Loucy (cell line): Measurements from ENCODE around the gene ARAP3.

Experiments used
- H2AFZ ChIP-seq: fragments of 200-600 bp; sonication (generic); 2 replicates; pipeline ENCODE4 v1.6.0; 2016; ENCODE audit warnings: antibody characterized with exemption, mild to moderate bottlenecking, low read length, moderate library complexity
- H3F3A ChIP-seq: fragments of 200-600 bp; 2 replicates; pipeline ENCODE4 v1.6.0; 2016; ENCODE audit warnings: antibody characterized with exemption, low read depth, mild to moderate bottlenecking
- H3K27me3 ChIP-seq: fragments of 200-600 bp; sonication (generic); 2 replicates; pipeline ENCODE4 v1.6.1; 2014; ENCODE audit warnings: low read length, mild to moderate bottlenecking; ENCODE audit not compliant: insufficient read depth, poor library complexity, severe bottlenecking
- H3K36me3 ChIP-seq: fragments of 200-600 bp; sonication (generic); 2 replicates; pipeline ENCODE4 v1.6.1; 2016; ENCODE audit warnings: low read length; ENCODE audit not compliant: insufficient read depth
- H3K4me1 ChIP-seq: fragments of 200-600 bp; sonication (generic); 2 replicates; pipeline ENCODE4 v1.5.1; 2014; ENCODE audit warnings: low read length, mild to moderate bottlenecking; ENCODE audit not compliant: insufficient read depth, poor library complexity, severe bottlenecking
- H3K4me2 ChIP-seq: fragments of 200-600 bp; sonication (generic); 2 replicates; pipeline ENCODE4 v1.6.0; 2014; ENCODE audit warnings: antibody characterized with exemption, low read length, low read depth, mild to moderate bottlenecking; ENCODE audit not compliant: poor library complexity, severe bottlenecking
- H3K4me3 ChIP-seq: fragments of 200-600 bp; sonication (generic); 2 replicates; pipeline ENCODE4 v1.5.1; 2014; ENCODE audit warnings: low read length, mild to moderate bottlenecking, mixed read lengths; ENCODE audit not compliant: poor library complexity, severe bottlenecking
- H3K79me2 ChIP-seq: fragments of 200-600 bp; sonication (generic); 2 replicates; pipeline ENCODE4 v1.6.1; 2014; ENCODE audit warnings: low read length; ENCODE audit not compliant: insufficient read depth
- H3K9ac ChIP-seq: fragments of 200-600 bp; sonication (generic); 2 replicates; pipeline ENCODE4 v1.6.0; 2014; ENCODE audit warnings: mild to moderate bottlenecking, low read depth, low read length, moderate library complexity; ENCODE audit not compliant: poor library complexity, severe bottlenecking
- H3K9me2 ChIP-seq: fragments of 200-600 bp; sonication (generic); replicated peaks from 2 replicates; pipeline ENCODE4 v1.6.1; 2016; ENCODE audit warnings: low read depth, low read length, mixed read lengths
- H3K9me3 ChIP-seq: fragments of 200-600 bp; sonication (generic); 2 replicates; pipeline ENCODE4 v1.6.1; 2014; ENCODE audit warnings: mild to moderate bottlenecking, antibody characterized with exemption, low read length, low read depth; ENCODE audit not compliant: insufficient read depth
- H4K20me1 ChIP-seq: fragments of 200-600 bp; sonication (generic); 2 replicates; pipeline ENCODE4 v1.6.0; 2014; ENCODE audit warnings: antibody characterized with exemption, low read length, mild to moderate bottlenecking; ENCODE audit not compliant: insufficient read depth, poor library complexity, severe bottlenecking
- EZH2phosphoT487 ChIP-seq: fragments of 200-600 bp; IDR thresholded peaks from 2 replicates; pipeline ENCODE4 v1.6.1; 2018; ENCODE audit warnings: antibody characterized with exemption, mild to moderate bottlenecking, moderate library complexity, borderline replicate concordance
- TF ChIP-seq, protein P1 (sequence below): fragments of 200-600 bp; sonication (generic); conservative IDR thresholded peaks from 2 replicates; pipeline ENCODE4 v1.5.1; 2014; ENCODE audit warnings: mild to moderate bottlenecking, antibody characterized with exemption, low read length

The ARAP3 gene

GRCh38 chr5:141668601-141669265 is 13.3 kb downstream of the ARAP3 start:
- Histone ChIP-seq H2AFZ (no peak overlapping the region), H3K9ac (no peak overlapping the region), H3K79me2 (no peaks in the 10 kb centered on the region), H4K20me1 (no peaks in the 10 kb centered on the region), H3K27me3 (no peaks in the 10 kb centered on the region), H3K4me1 (no peaks in the 10 kb centered on the region), H3K4me2 (no peak overlapping the region), H3K9me2 (no peaks in the 10 kb centered on the region), H3K36me3 (no peaks in the 10 kb centered on the region), H3K9me3 (no peaks in the 10 kb centered on the region), H3F3A (no peaks in the 10 kb centered on the region), H3K4me3 (no peak overlapping the region)
- no peak for TF ChIP-seq EZH2phosphoT487
- TF ChIP-seq, protein P1, sequence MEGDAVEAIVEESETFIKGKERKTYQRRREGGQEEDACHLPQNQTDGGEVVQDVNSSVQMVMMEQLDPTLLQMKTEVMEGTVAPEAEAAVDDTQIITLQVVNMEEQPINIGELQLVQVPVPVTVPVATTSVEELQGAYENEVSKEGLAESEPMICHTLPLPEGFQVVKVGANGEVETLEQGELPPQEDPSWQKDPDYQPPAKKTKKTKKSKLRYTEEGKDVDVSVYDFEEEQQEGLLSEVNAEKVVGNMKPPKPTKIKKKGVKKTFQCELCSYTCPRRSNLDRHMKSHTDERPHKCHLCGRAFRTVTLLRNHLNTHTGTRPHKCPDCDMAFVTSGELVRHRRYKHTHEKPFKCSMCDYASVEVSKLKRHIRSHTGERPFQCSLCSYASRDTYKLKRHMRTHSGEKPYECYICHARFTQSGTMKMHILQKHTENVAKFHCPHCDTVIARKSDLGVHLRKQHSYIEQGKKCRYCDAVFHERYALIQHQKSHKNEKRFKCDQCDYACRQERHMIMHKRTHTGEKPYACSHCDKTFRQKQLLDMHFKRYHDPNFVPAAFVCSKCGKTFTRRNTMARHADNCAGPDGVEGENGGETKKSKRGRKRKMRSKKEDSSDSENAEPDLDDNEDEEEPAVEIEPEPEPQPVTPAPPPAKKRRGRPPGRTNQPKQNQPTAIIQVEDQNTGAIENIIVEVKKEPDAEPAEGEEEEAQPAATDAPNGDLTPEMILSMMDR = no peak

GRCh38 chr5:141665995-141666940 is 15.8 kb downstream of the ARAP3 start:
- TF ChIP-seq EZH2phosphoT487 = no peak
- TF ChIP-seq, protein P1 = no peak
- Histone ChIP-seq H3K4me1 (no peaks in the 10 kb centered on the region), H3K27me3 (no peaks in the 10 kb centered on the region), H3K79me2 (no peaks in the 10 kb centered on the region), H3K9me2 (no peaks in the 10 kb centered on the region), H3K4me3 (no peak overlapping the region), H3K36me3 (no peaks in the 10 kb centered on the region), H3K9me3 (no peaks in the 10 kb centered on the region), H3F3A (no peaks in the 10 kb centered on the region), H2AFZ (no peak overlapping the region), H3K9ac (no peak overlapping the region), H4K20me1 (no peaks in the 10 kb centered on the region), H3K4me2 (no peak overlapping the region)

GRCh38 chr5:141664733-141665461 is 17.1 kb downstream of the ARAP3 start:
- Histone ChIP-seq H3K9me2 (no peaks in the 10 kb centered on the region), H3F3A (no peaks in the 10 kb centered on the region), H3K36me3 (no peaks in the 10 kb centered on the region), H3K9ac (no peak overlapping the region), H3K4me3 (no peak overlapping the region), H3K9me3 (no peaks in the 10 kb centered on the region), H2AFZ (peak overlapping the region; percentile 72), H3K27me3 (no peaks in the 10 kb centered on the region), H3K79me2 (no peaks in the 10 kb centered on the region), H3K4me1 (no peaks in the 10 kb centered on the region), H3K4me2 (peak overlapping the region; percentile 16), H4K20me1 (no peaks in the 10 kb centered on the region)
- TF ChIP-seq EZH2phosphoT487 = no peak
- TF ChIP-seq, protein P1 = peak; percentile 87
